HepG2 (cell line): Measurements from ENCODE around the gene RAB30. TPM values are rescaled to one million over a fixed set of nuclear protein-coding genes. Genes with fewer than 3 reads are reported as not detected.
"Not testable (repeated sequence)": the region's sequence is repeated elsewhere in the genome, so short reads cannot be mapped to it uniquely, and the experiment has no call there.

Source experiments
- ATAC-seq: fragments of 200-7000 bp; cut with Tn5 transposase; 3 replicates; pipeline ENCODE4 v1.9.1; 2020; ENCODE audit warnings: mild to moderate bottlenecking, moderate library complexity
- BruUV-seq: library from RNA; stranded (reverse); fragments of 400-500 nt; replicated peaks from 2 replicates; lab custom pipeline; 2021; lab: Mats Ljungman, UMichigan
- CTCF ChIA-PET: fragments of 300-600 bp; formaldehyde crosslinking; extraction: SDS; loops from one replicate; lab custom pipeline; 2021; ENCODE audit warnings: low total read pairs, inconsistent platforms, low intra/inter-chr PET ratio; lab: Yijun Ruan, JAX
- POLR2A ChIA-PET: fragments of 350-600 bp; sonication (Branson Sonifier 250); formaldehyde crosslinking; loops from one replicate; lab custom pipeline; 2020; ENCODE audit warnings: antibody characterized with exemption, inconsistent platforms; lab: Yijun Ruan, JAX
- DNase-seq: peaks from one replicate; pipeline ENCODE4 v3.0.0-alpha.2; 2015; ENCODE audit warnings: low spot score
- FAIRE-seq: peaks from 3 replicates; lab custom pipeline; 2011; peaks lifted over from hg19 to GRCh38; lab: Jason Lieb, UNC
- H2AFZ ChIP-seq: one replicate; pipeline ENCODE4 v1.6.1; 2011; ENCODE audit warnings: low read length, inconsistent platforms
- H3K27ac ChIP-seq: fragments of 300-600 bp; 3 replicates; pipeline ENCODE4 v1.8.0; 2011; ENCODE audit warnings: mixed run types, mild to moderate bottlenecking, mixed read lengths, low read length, inconsistent platforms; ENCODE audit not compliant: insufficient read depth; ENCODE audit errors: extremely low read length
- H3K27me3 ChIP-seq, 2 experiments: fragments of 200-600 bp in 1 of 2; 2 replicates in 1 of 2; 3 replicates in 1 of 2; pipeline versions ENCODE4 v1.6.0 to v1.8.0; 2011; ENCODE audit warnings: low read length in 2 of 2, mild to moderate bottlenecking in 2 of 2, moderate library complexity in 2 of 2, inconsistent platforms in 1 of 2; ENCODE audit not compliant: insufficient read depth in 2 of 2, control insufficient read depth in 1 of 2
- H3K36me3 ChIP-seq, 2 experiments: fragments of 200-600 bp in 1 of 2; replicated peaks in 1 of 2; 2 replicates in 1 of 2; 3 replicates in 1 of 2; pipeline versions ENCODE4 v1.5.1 to v1.8.0; 2011; ENCODE audit warnings: low read length in 2 of 2, inconsistent platforms in 1 of 2; ENCODE audit not compliant: insufficient read depth in 2 of 2, control insufficient read depth in 1 of 2
- H3K4me1 ChIP-seq: 2 replicates; pipeline ENCODE4 v1.5.1; 2012; ENCODE audit warnings: low read length, inconsistent platforms; ENCODE audit not compliant: insufficient read depth
- H3K4me2 ChIP-seq: 2 replicates; pipeline ENCODE4 v1.6.0; 2011; ENCODE audit warnings: low read depth, low read length, inconsistent platforms
- H3K4me3 ChIP-seq, 3 experiments: fragments of 200-600 bp in 1 of 3; sonication (generic), shearing (Covaris generic) in 1 of 3; replicated peaks in 1 of 3; 2 replicates each; pipeline ENCODE4 v1.5.1; 2011 to 2016; ENCODE audit warnings: low read length in 3 of 3, inconsistent platforms in 2 of 3, low read depth in 2 of 3, mild to moderate bottlenecking in 2 of 3, control low read depth in 1 of 3, mixed read lengths in 1 of 3; ENCODE audit not compliant: insufficient read depth in 1 of 3
- H3K79me2 ChIP-seq: one replicate; pipeline ENCODE4 v1.6.1; 2011; ENCODE audit warnings: low read length, inconsistent platforms; ENCODE audit not compliant: insufficient read depth
- H3K9ac ChIP-seq: 2 replicates; pipeline ENCODE4 v1.6.0; 2011; ENCODE audit warnings: mild to moderate bottlenecking, low read depth, low read length, inconsistent platforms; ENCODE audit not compliant: insufficient read depth
- H3K9me3 ChIP-seq: 2 replicates; pipeline ENCODE4 v1.5.1; 2012; ENCODE audit warnings: mild to moderate bottlenecking, low read length
- H4K20me1 ChIP-seq: 2 replicates; pipeline ENCODE4 v1.6.0; 2011; ENCODE audit warnings: inconsistent platforms, mild to moderate bottlenecking, low read length, moderate library complexity; ENCODE audit not compliant: insufficient read depth
- ATF7 ChIP-seq, 2 experiments: fragments of 450-650 bp in 1 of 2; sonication (generic) in 1 of 2; formaldehyde crosslinking in 1 of 2; IDR thresholded peaks; 2 replicates each; pipeline versions ENCODE4 v1.4.0 to v1.6.1; 2016 to 2020; ENCODE audit warnings: antibody characterized with exemption in 1 of 2, mild to moderate bottlenecking in 1 of 2, missing genetic modification reagents in 1 of 2
- CENPBD1 ChIP-seq: sonication (generic); formaldehyde crosslinking; IDR thresholded peaks from 2 replicates; pipeline ENCODE4 v1.8.0; 2022; ENCODE audit warnings: missing genetic modification reagents, low read depth, mild to moderate bottlenecking, borderline replicate concordance
- CHCHD3 ChIP-seq: sonication (generic); formaldehyde crosslinking; IDR thresholded peaks from 2 replicates; pipeline ENCODE4 v1.8.0; 2022; ENCODE audit warnings: mild to moderate bottlenecking, missing genetic modification reagents, moderate library complexity
- FOSL1 ChIP-seq: sonication (generic); formaldehyde crosslinking; IDR thresholded peaks from 2 replicates; pipeline ENCODE4 v1.9.0; 2021; ENCODE audit warnings: missing genetic modification reagents, borderline replicate concordance
- HNF4A ChIP-seq: sonication (generic); formaldehyde crosslinking; IDR thresholded peaks from 2 replicates; pipeline ENCODE4 v1.4.0; 2020; ENCODE audit warnings: missing genetic modification reagents
- NFATC3 ChIP-seq: sonication (generic); formaldehyde crosslinking; IDR thresholded peaks from 2 replicates; pipeline ENCODE4 v1.5.1; 2020; ENCODE audit warnings: mild to moderate bottlenecking, missing genetic modification reagents
- PRDM4 ChIP-seq: sonication (generic); formaldehyde crosslinking; IDR thresholded peaks from 2 replicates; pipeline ENCODE4 v1.9.0; 2021; ENCODE audit warnings: missing genetic modification reagents, borderline replicate concordance
- SNAI1 ChIP-seq: sonication (generic); formaldehyde crosslinking; IDR thresholded peaks from 2 replicates; pipeline ENCODE4 v1.5.0; 2020; ENCODE audit warnings: mild to moderate bottlenecking, missing genetic modification reagents, borderline replicate concordance
- ZBTB21 ChIP-seq: sonication (generic); formaldehyde crosslinking; IDR thresholded peaks from 2 replicates; pipeline ENCODE4 v1.4.0; 2020; ENCODE audit warnings: missing genetic modification reagents
- ZKSCAN5 ChIP-seq: sonication (generic); formaldehyde crosslinking; IDR thresholded peaks from 2 replicates; pipeline ENCODE4 v1.5.1; 2020; ENCODE audit warnings: mild to moderate bottlenecking, missing genetic modification reagents
- ZNF501 ChIP-seq: sonication (generic); formaldehyde crosslinking; IDR thresholded peaks from 2 replicates; pipeline ENCODE4 v1.5.1; 2020; ENCODE audit warnings: mild to moderate bottlenecking, moderate library complexity, missing genetic modification reagents
- ZNF75D ChIP-seq: sonication (generic); formaldehyde crosslinking; IDR thresholded peaks from 2 replicates; pipeline ENCODE4 v1.8.1; 2023; ENCODE audit warnings: missing genetic modification reagents, mild to moderate bottlenecking, borderline replicate concordance
- ZNF788 ChIP-seq: sonication (generic); formaldehyde crosslinking; IDR thresholded peaks from 2 replicates; pipeline ENCODE4 v1.5.0; 2020; ENCODE audit warnings: mild to moderate bottlenecking, missing genetic modification reagents, borderline replicate concordance
- WGBS: methylation state at CpG from one replicate; pipeline ENCODE4 v1.1.6; 2017; ENCODE audit warnings: low lambda C conversion rate; 5-methylcytosine and 5-hydroxymethylcytosine counted together
- in situ Hi-C: cut with HindIII; loops from 2 replicates; pipeline ENCODE4 v1.10.0; 2017; ENCODE audit warnings: low pct_unique_long_range_greater_than_20kb; ENCODE audit not compliant: extremely low pct_ligation_motif_present
- intact Hi-C: fragments of 100-400 bp; cut with micrococcal nuclease; formaldehyde crosslinking; loops from one replicate; pipeline ENCODE4 v1.10.0; 2022; ENCODE audit not compliant: unreplicated experiment
- polyA plus RNA-seq, 8 experiments: library from polyadenylated mRNA; depleted of rRNA in 3 of 8; stranded (reverse) in 7 of 8; unstranded in 1 of 8; fragments of >200 nt; fragmentation: Illumina TruSeq in 4 of 8; extraction: Trizol in 4 of 8; gene quantifications; 2 replicates each; pipeline versions ENCODE4 v1.2.1 to v1.2.3, GENCODE V29; 2011 to 2016; ENCODE audit warnings: low read depth in 4 of 8, missing spikeins in 1 of 8, mixed read lengths in 1 of 8; ENCODE audit not compliant: insufficient read depth in 1 of 8
- total RNA-seq, 5 experiments: library from RNA; depleted of rRNA; stranded (reverse); fragments of >200 nt; fragmentation: Illumina TruSeq; extraction: Trizol; gene quantifications; 2 replicates each; pipeline ENCODE4 v1.2.3, GENCODE V29; 2016; ENCODE audit warnings: low read depth in 1 of 5

RAB30 gene
- total and polyA plus RNA-seq, 2 of the 13 experiments (the other 11 are each of a cell fraction or from before 2014, with no cell fraction given), result 3.7 to 5.0 TPM

GRCh38 chr11:82950502-82950901 is 121.2 kb downstream of the RAB30 start:
- H3K79me2 ChIP-seq; H3K9ac ChIP-seq; ATAC-seq; H3K4me3 ChIP-seq; H2AFZ ChIP-seq; CTCF ChIA-PET; H4K20me1 ChIP-seq; FAIRE-seq; intact Hi-C loops; in situ Hi-C loops; H3K27ac ChIP-seq; BruUV-seq; TF ChIP-seq ATF7 (CRISPR knock-in tag; IDR thresholded peaks at IDR 0.05): not testable (repeated sequence)
- peaks cover 30% of the 10 kb centered on the region for H3K4me1 ChIP-seq
- TF ChIP-seq ATF7 (IDR thresholded peaks at IDR 0.05), result 0 out of 2 replicates have a peak, but pooled peaks have one; percentile 17
- TF ChIP-seq, all 625 proteins: peak for 1; not testable (repeated sequence) for 624
- 98% methylated on average over 2 of the region's 2 CpGs for WGBS
- H3K9me3 ChIP-seq, H3K27me3 ChIP-seq, H3K36me3 ChIP-seq, POLR2A ChIA-PET, DNase-seq, H3K4me2 ChIP-seq: not testable (repeated sequence)

- intact Hi-C loops, result no loop called here
- Histone ChIP-seq H3K9me3 (no peaks in the 10 kb centered on the region), H3K4me3 (no peak overlapping the region), H3K27ac (no peak overlapping the region), H3K36me3 (no peaks in the 10 kb centered on the region), H3K27me3 (no peaks in the 10 kb centered on the region), H3K4me1 (peaks cover 27% of the 10 kb centered on the region), H3K9ac (no peak overlapping the region), H4K20me1 (no peaks in the 10 kb centered on the region), H3K4me2 (no peak overlapping the region), H3K79me2 (no peaks in the 10 kb centered on the region), H2AFZ (no peak overlapping the region)
- no peak for ATAC-seq
- in situ Hi-C loops, result no loop called here
- no peak for FAIRE-seq
- DNase-seq, result no peak
- BruUV-seq, result no TSS peak
- ChIA-PET CTCF (no interaction called here), POLR2A (no interaction called here)
- TF ChIP-seq ZNF501 (CRISPR knock-in tag) (no peak), FOSL1 (CRISPR knock-in tag) (no peak), CHCHD3 (CRISPR knock-in tag) (no peak), ZNF788 (CRISPR knock-in tag) (no peak), CENPBD1 (no peak), NFATC3 (CRISPR knock-in tag) (no peak), ZKSCAN5 (CRISPR knock-in tag) (no peak), HNF4A (no peak), ZBTB21 (CRISPR knock-in tag) (no peak), PRDM4 (no peak), SNAI1 (CRISPR knock-in tag) (no peak), ZNF75D (CRISPR knock-in tag) (no peak)
Observed at GRCh38 chr11:82949352-82949751, 122.3 kb downstream of the RAB30 start.
